ENCODE data around the gene TRIP10.

The TRIP10 gene

GRCh38 chr19:6724631-6725492, 14.6 kb upstream of the TRIP10 start:
- no peak overlapping the region for H3K4me3 ChIP-seq (ENCODE audit: low read length, poor library complexity, severe bottlenecking)
- H3K36me3 ChIP-seq (ENCODE audit: insufficient read depth, low read length) = no peaks in the 10 kb centered on the region
- H3F3A ChIP-seq (ENCODE audit: low read depth) = no peaks in the 10 kb centered on the region
- TF ChIP-seq EZH2phosphoT487 (IDR thresholded peaks at IDR 0.05; ENCODE audit: borderline replicate concordance) = no peak
- H3K9me2 ChIP-seq (replicated peaks; ENCODE audit: low read depth, low read length) = no peaks in the 10 kb centered on the region
- H3K4me1 ChIP-seq (ENCODE audit: insufficient read depth, low read length, poor library complexity, severe bottlenecking) = no peaks in the 10 kb centered on the region
- H3K79me2 ChIP-seq (ENCODE audit: insufficient read depth, low read length) = no peaks in the 10 kb centered on the region
- no peaks in the 10 kb centered on the region for H4K20me1 ChIP-seq (ENCODE audit: insufficient read depth, low read length, poor library complexity, severe bottlenecking)
- H3K27me3 ChIP-seq (ENCODE audit: insufficient read depth, low read length, poor library complexity, severe bottlenecking) = no peaks in the 10 kb centered on the region
- no peak overlapping the region for H3K9ac ChIP-seq (ENCODE audit: low read depth, low read length, poor library complexity, severe bottlenecking)
- no peak overlapping the region for H3K4me2 ChIP-seq (ENCODE audit: low read depth, low read length, poor library complexity, severe bottlenecking)
- no peaks in the 10 kb centered on the region for H3K9me3 ChIP-seq (ENCODE audit: insufficient read depth, low read depth, low read length)
- H2AFZ ChIP-seq (ENCODE audit: low read length) = no peak overlapping the region

DNA sequence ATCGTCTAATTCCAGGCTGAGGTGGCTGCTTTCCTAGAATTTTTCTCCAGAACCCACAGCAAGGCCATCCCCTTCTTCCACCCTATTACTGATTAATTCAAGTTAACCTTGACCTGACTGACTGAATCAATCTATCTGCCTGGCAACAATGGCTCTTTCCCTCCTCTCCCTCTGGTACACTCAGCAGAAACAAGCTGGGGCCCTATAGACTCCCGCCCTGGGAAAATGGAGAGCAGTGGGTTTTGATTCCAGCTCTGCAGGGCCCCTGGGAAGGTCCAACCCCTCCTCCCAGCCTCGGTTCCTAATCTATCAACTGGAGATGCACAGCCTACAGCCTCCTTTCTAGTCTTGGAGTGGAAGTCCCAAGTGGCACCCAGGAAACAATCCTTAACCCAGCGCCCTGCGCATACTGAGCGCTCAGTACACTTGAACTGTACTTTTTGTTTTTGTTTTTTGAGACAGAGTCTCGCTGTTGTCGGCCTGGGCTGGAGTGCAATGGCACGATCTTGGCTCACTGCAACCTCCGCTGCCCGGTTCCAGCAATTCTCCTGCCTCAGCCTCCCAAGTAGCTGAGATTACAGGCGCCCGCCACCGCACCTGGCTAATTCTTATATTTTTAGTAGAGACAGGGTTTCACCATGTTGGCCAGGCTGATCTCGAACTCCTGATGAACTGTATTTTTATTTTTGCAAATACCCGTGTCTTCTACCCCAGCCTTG, 13.8 kb upstream of the TRIP10 start:
- Histone ChIP-seq H3K9ac (ENCODE audit: low read depth, low read length, poor library complexity, severe bottlenecking) (no peak overlapping the region), H3K4me3 (ENCODE audit: low read length, poor library complexity, severe bottlenecking) (no peak overlapping the region), H3K79me2 (ENCODE audit: insufficient read depth, low read length) (no peaks in the 10 kb centered on the region), H3K4me2 (ENCODE audit: low read depth, low read length, poor library complexity, severe bottlenecking) (no peak overlapping the region), H3K27me3 (ENCODE audit: insufficient read depth, low read length, poor library complexity, severe bottlenecking) (no peaks in the 10 kb centered on the region), H3F3A (ENCODE audit: low read depth) (no peaks in the 10 kb centered on the region), H4K20me1 (ENCODE audit: insufficient read depth, low read length, poor library complexity, severe bottlenecking) (no peaks in the 10 kb centered on the region), H3K9me3 (ENCODE audit: insufficient read depth, low read depth, low read length) (no peaks in the 10 kb centered on the region), H3K36me3 (ENCODE audit: insufficient read depth, low read length) (no peaks in the 10 kb centered on the region), H2AFZ (ENCODE audit: low read length) (no peak overlapping the region), H3K9me2 (replicated peaks; ENCODE audit: low read depth, low read length) (no peaks in the 10 kb centered on the region), H3K4me1 (ENCODE audit: insufficient read depth, low read length, poor library complexity, severe bottlenecking) (no peaks in the 10 kb centered on the region)
- no peak for TF ChIP-seq CTCF (conservative IDR thresholded peaks at IDR 0.05; ENCODE audit: low read length)
- TF ChIP-seq EZH2phosphoT487 (IDR thresholded peaks at IDR 0.05; ENCODE audit: borderline replicate concordance) = no peak

GRCh38 chr19:6728346-6728745, 11.1 kb upstream of the TRIP10 start:
- Histone ChIP-seq H2AFZ (ENCODE audit: low read length) (no peak overlapping the region), H3K79me2 (ENCODE audit: insufficient read depth, low read length) (no peaks in the 10 kb centered on the region), H3K4me2 (ENCODE audit: low read depth, low read length, poor library complexity, severe bottlenecking) (no peak overlapping the region), H3K36me3 (ENCODE audit: insufficient read depth, low read length) (no peaks in the 10 kb centered on the region), H3K4me1 (ENCODE audit: insufficient read depth, low read length, poor library complexity, severe bottlenecking) (no peaks in the 10 kb centered on the region), H3K9ac (ENCODE audit: low read depth, low read length, poor library complexity, severe bottlenecking) (no peak overlapping the region), H3K9me2 (replicated peaks; ENCODE audit: low read depth, low read length) (no peaks in the 10 kb centered on the region), H3K4me3 (ENCODE audit: low read length, poor library complexity, severe bottlenecking) (no peak overlapping the region), H3F3A (ENCODE audit: low read depth) (no peaks in the 10 kb centered on the region), H4K20me1 (ENCODE audit: insufficient read depth, low read length, poor library complexity, severe bottlenecking) (no peaks in the 10 kb centered on the region), H3K9me3 (ENCODE audit: insufficient read depth, low read depth, low read length) (no peaks in the 10 kb centered on the region), H3K27me3 (ENCODE audit: insufficient read depth, low read length, poor library complexity, severe bottlenecking) (no peaks in the 10 kb centered on the region)
- TF ChIP-seq CTCF (conservative IDR thresholded peaks at IDR 0.05; ENCODE audit: low read length) (no peak), EZH2phosphoT487 (IDR thresholded peaks at IDR 0.05; ENCODE audit: borderline replicate concordance) (no peak)
